ENCODE data around the gene UBAC2. TPM values are rescaled to one million over a fixed set of nuclear protein-coding genes. Genes with fewer than 3 reads are reported as not detected.
A peak's percentile ranks its signal among the peaks of the same experiment; 100 is the strongest.

The UBAC2 gene
- polyA plus RNA-seq, 3 donors: 59.6 to 113 (median 96.7) TPM

GRCh38 chr13:99301913-99302636, 101.4 kb downstream of the UBAC2 start:
- peaks cover 70% of the 10 kb centered on the region for H3K4me1 Mint-ChIP-seq
- peak overlapping the region; percentile 1 to 53 for H3K4me3 Mint-ChIP-seq
- peak in 1 of 3 donors; percentile 44 for DNase-seq
- no peaks in the 10 kb centered on the region for H3K9me3 Mint-ChIP-seq
- no peak overlapping the region for H2AFZ ChIP-seq (ENCODE audit: insufficient read depth, low read depth, low read length, poor library complexity, severe bottlenecking)
- no peaks in the 10 kb centered on the region for H3K9me3 ChIP-seq (replicated peaks in 1 of 2; ENCODE audit: control insufficient read depth in 1 of 2, insufficient read depth in 1 of 2, low read length in 2 of 2)
- peak overlapping the region; percentile 52 to 87 (median 72) for H3K27ac Mint-ChIP-seq
- no peak overlapping the region for H3K9ac ChIP-seq (ENCODE audit: insufficient read depth, low read length, poor library complexity, severe bottlenecking)
- no peaks in the 10 kb centered on the region for H3K27me3 Mint-ChIP-seq (ENCODE audit: low read depth in 3 of 3)
- peak overlapping the region; percentile 9 for H3K4me2 ChIP-seq (replicated peaks; ENCODE audit: extremely low read depth, low read length, poor library complexity, severe bottlenecking)
- H3K4me3 ChIP-seq (replicated peaks in 1 of 3; ENCODE audit: low read depth in 2 of 3, low read length in 3 of 3): no peak overlapping the region
- H3K79me2 ChIP-seq (ENCODE audit: insufficient read depth, low read length): peaks cover 100% of the 10 kb centered on the region
- intact Hi-C loops (cut with micrococcal nuclease): no loop called here
- H4K20me1 ChIP-seq (ENCODE audit: insufficient read depth, low read length): peaks cover 74% of the 10 kb centered on the region
- no CpG with 5 or more reads among the region's 1 CpG for WGBS (ENCODE audit: insufficient coverage)
- peaks cover 63 to 79% of the 10 kb centered on the region in 2 donors for H3K4me1 ChIP-seq (ENCODE audit: control insufficient read depth in 1 of 2, insufficient read depth in 2 of 2, low read length in 2 of 2)
- H3K36me3 ChIP-seq (replicated peaks in 1 of 2; ENCODE audit: control insufficient read depth in 1 of 2, insufficient read depth in 2 of 2, low read length in 2 of 2): peaks cover 2 to 9% of the 10 kb centered on the region in 2 donors
- H3K27ac ChIP-seq (ENCODE audit: low read depth in 1 of 2, low read length in 2 of 2): peak overlapping the region in 1 of 2 donors; percentile 75
- peaks cover 25 to 54% of the 10 kb centered on the region in 2 donors for H3K36me3 Mint-ChIP-seq
- TF ChIP-seq CTCF (IDR thresholded peaks at IDR 0.05): no peak
- H3K27me3 ChIP-seq (ENCODE audit: control insufficient read depth in 2 of 2, insufficient read depth in 2 of 2, low read length in 2 of 2): no peaks in the 10 kb centered on the region

- no peak for TF ChIP-seq CTCF (IDR thresholded peaks at IDR 0.05)
- Histone ChIP-seq H3K27me3 (ENCODE audit: control insufficient read depth in 2 of 2, insufficient read depth in 2 of 2, low read length in 2 of 2) (no peaks in the 10 kb centered on the region), H3K4me1 (ENCODE audit: control insufficient read depth in 1 of 2, insufficient read depth in 2 of 2, low read length in 2 of 2) (peaks cover 66 to 79% of the 10 kb centered on the region in 2 donors), H4K20me1 (ENCODE audit: insufficient read depth, low read length) (peaks cover 68% of the 10 kb centered on the region), H3K4me3 (replicated peaks in 1 of 3; ENCODE audit: low read depth in 2 of 3, low read length in 3 of 3) (peak overlapping the region in 1 of 3 experiments; percentile 74), H3K36me3 (replicated peaks in 1 of 2; ENCODE audit: control insufficient read depth in 1 of 2, insufficient read depth in 2 of 2, low read length in 2 of 2) (peaks cover 2 to 9% of the 10 kb centered on the region in 2 donors), H3K79me2 (ENCODE audit: insufficient read depth, low read length) (peaks cover 100% of the 10 kb centered on the region), H2AFZ (ENCODE audit: insufficient read depth, low read depth, low read length, poor library complexity, severe bottlenecking) (no peak overlapping the region), H3K9me3 (replicated peaks in 1 of 2; ENCODE audit: control insufficient read depth in 1 of 2, insufficient read depth in 1 of 2, low read length in 2 of 2) (no peaks in the 10 kb centered on the region), H3K27ac (ENCODE audit: low read depth in 1 of 2, low read length in 2 of 2) (peak overlapping the region in 1 of 2 donors; percentile 75), H3K9ac (ENCODE audit: insufficient read depth, low read length, poor library complexity, severe bottlenecking) (no peak overlapping the region), H3K4me2 (replicated peaks; ENCODE audit: extremely low read depth, low read length, poor library complexity, severe bottlenecking) (peak overlapping the region; percentile 73)
- no peak for DNase-seq
- intact Hi-C loops (cut with micrococcal nuclease): no loop called here
- H3K27me3 Mint-ChIP-seq (ENCODE audit: low read depth in 3 of 3): no peaks in the 10 kb centered on the region
- H3K36me3 Mint-ChIP-seq: peaks cover 22 to 50% of the 10 kb centered on the region in 2 donors
- 98% methylated on average over 5 of the region's 8 CpGs for WGBS (ENCODE audit: insufficient coverage)
- H3K4me3 Mint-ChIP-seq: peak overlapping the region in 1 of 2 donors; percentile 91
- peaks cover 70% of the 10 kb centered on the region for H3K4me1 Mint-ChIP-seq
- peak overlapping the region in 6 of 7 donors; percentile 18 to 95 (median 82) for H3K27ac Mint-ChIP-seq
- no peaks in the 10 kb centered on the region for H3K9me3 Mint-ChIP-seq
Observed at GRCh38 chr13:99302637-99303505, 102.2 kb downstream of the UBAC2 start.

Measured in CD14-positive monocyte (primary cell).